ENCODE measurements around the gene ZNF79. TPM values are rescaled to one million over a fixed set of nuclear protein-coding genes. Genes with fewer than 3 reads are reported as not detected.
A peak's percentile ranks its signal among the peaks of the same experiment; 100 is the strongest.

The ZNF79 gene
- 1 to 10 TPM; 2.3 to 2.5 TPM for polyA plus RNA-seq

- H3K9me3 ChIP-seq (ENCODE audit: control insufficient read depth in 2 of 2, insufficient read depth in 1 of 2, low read depth in 1 of 2, low read length in 1 of 2), result no peaks in the 10 kb centered on the region
- peaks cover 0 to 3% of the 10 kb centered on the region in 2 donors for H3K36me3 ChIP-seq (ENCODE audit: control insufficient read depth in 2 of 2, insufficient read depth in 2 of 2, low read length in 1 of 2)
- 0% methylated on average over 54 of the region's 54 CpGs for WGBS, 2 donors
- H3K4me3 ChIP-seq (ENCODE audit: low read depth in 1 of 2, low read length in 2 of 2), result peak within 1 kb of the TSS; percentile 70 to 89
- peak within 1 kb of the TSS; percentile 93 to 96 for H3K27ac ChIP-seq (ENCODE audit: low read depth in 2 of 2, low read length in 1 of 2)
- peaks cover 0 to 8% of the 10 kb centered on the region in 2 donors for H3K4me1 ChIP-seq (ENCODE audit: control insufficient read depth in 2 of 2, insufficient read depth in 2 of 2, low read length in 1 of 2)
- H3K27me3 ChIP-seq (ENCODE audit: control insufficient read depth in 1 of 2, insufficient read depth in 2 of 2, low read length in 2 of 2), result no peaks in the 10 kb centered on the region
Measured at GRCh38 chr9:127423934-127424675, at the start of gene ZNF79. Gene ZNF79, plus strand, starts transcription at chr9:127424382. Its CDS starts 406 bp downstream, at chr9:127424788.

- no peaks in the 10 kb centered on the region for H3K9me3 ChIP-seq (ENCODE audit: control insufficient read depth in 2 of 2, insufficient read depth in 1 of 2, low read depth in 1 of 2, low read length in 1 of 2)
- H3K36me3 ChIP-seq (ENCODE audit: control insufficient read depth in 2 of 2, insufficient read depth in 2 of 2, low read length in 1 of 2), result no peaks in the 10 kb centered on the region
- H3K27me3 ChIP-seq (ENCODE audit: control insufficient read depth in 1 of 2, insufficient read depth in 2 of 2, low read length in 2 of 2), result no peaks in the 10 kb centered on the region
Measured at GRCh38 chr9:127380479-127380878, 43.7 kb upstream of the ZNF79 start.

GRCh38 chr9:127382541-127382940 is 41.6 kb upstream of the ZNF79 start:
- H3K9me3 ChIP-seq (ENCODE audit: control insufficient read depth in 2 of 2, insufficient read depth in 1 of 2, low read depth in 1 of 2, low read length in 1 of 2), result no peaks in the 10 kb centered on the region
- no peak overlapping the region for H3K4me3 ChIP-seq (ENCODE audit: low read depth in 1 of 2, low read length in 2 of 2)
- WGBS, 2 donors, result 80 to 86% methylated on average over 2 of the region's 2 CpGs
- no peaks in the 10 kb centered on the region for H3K36me3 ChIP-seq (ENCODE audit: control insufficient read depth in 2 of 2, insufficient read depth in 2 of 2, low read length in 1 of 2)
- no peaks in the 10 kb centered on the region for H3K27me3 ChIP-seq (ENCODE audit: control insufficient read depth in 1 of 2, insufficient read depth in 2 of 2, low read length in 2 of 2)
- H3K4me1 ChIP-seq (ENCODE audit: control insufficient read depth in 2 of 2, insufficient read depth in 2 of 2, low read length in 1 of 2), result peaks cover 2 to 3% of the 10 kb centered on the region in 2 donors
- H3K27ac ChIP-seq (ENCODE audit: low read depth in 2 of 2, low read length in 1 of 2), result no peak overlapping the region

More at GRCh38 chr9:127380479-127380878, 43.7 kb upstream of the ZNF79 start:
- Histone ChIP-seq H3K4me1 (ENCODE audit: control insufficient read depth in 2 of 2, insufficient read depth in 2 of 2, low read length in 1 of 2) (peaks cover 2 to 3% of the 10 kb centered on the region in 2 donors), H3K4me3 (ENCODE audit: low read depth in 1 of 2, low read length in 2 of 2) (no peak overlapping the region), H3K27ac (ENCODE audit: low read depth in 2 of 2, low read length in 1 of 2) (no peak overlapping the region)
- 96 to 98% methylated on average over 3 of the region's 3 CpGs for WGBS, 2 donors

- H3K27ac ChIP-seq (ENCODE audit: low read depth in 2 of 2, low read length in 1 of 2), result no peak overlapping the region
- H3K4me1 ChIP-seq (ENCODE audit: control insufficient read depth in 2 of 2, insufficient read depth in 2 of 2, low read length in 1 of 2), result peaks cover 2 to 3% of the 10 kb centered on the region in 2 donors
- no peaks in the 10 kb centered on the region for H3K36me3 ChIP-seq (ENCODE audit: control insufficient read depth in 2 of 2, insufficient read depth in 2 of 2, low read length in 1 of 2)
- H3K9me3 ChIP-seq (ENCODE audit: control insufficient read depth in 2 of 2, insufficient read depth in 1 of 2, low read depth in 1 of 2, low read length in 1 of 2), result no peaks in the 10 kb centered on the region
- WGBS, 2 donors, result 69 to 76% methylated on average over 11 of the region's 11 CpGs
- H3K27me3 ChIP-seq (ENCODE audit: control insufficient read depth in 1 of 2, insufficient read depth in 2 of 2, low read length in 2 of 2), result no peaks in the 10 kb centered on the region
- H3K4me3 ChIP-seq (ENCODE audit: low read depth in 1 of 2, low read length in 2 of 2), result no peak overlapping the region
Measured at GRCh38 chr9:127384016-127384730, 40.0 kb upstream of the ZNF79 start.

- H3K9me3 ChIP-seq (ENCODE audit: control insufficient read depth in 2 of 2, insufficient read depth in 1 of 2, low read depth in 1 of 2, low read length in 1 of 2), result no peaks in the 10 kb centered on the region
- H3K27me3 ChIP-seq (ENCODE audit: control insufficient read depth in 1 of 2, insufficient read depth in 2 of 2, low read length in 2 of 2), result no peaks in the 10 kb centered on the region
- no peaks in the 10 kb centered on the region for H3K36me3 ChIP-seq (ENCODE audit: control insufficient read depth in 2 of 2, insufficient read depth in 2 of 2, low read length in 1 of 2)
- 85 to 90% methylated on average over 13 of the region's 13 CpGs for WGBS, 2 donors
- H3K4me1 ChIP-seq (ENCODE audit: control insufficient read depth in 2 of 2, insufficient read depth in 2 of 2, low read length in 1 of 2), result peaks cover 2 to 3% of the 10 kb centered on the region in 2 donors
- no peak overlapping the region for H3K4me3 ChIP-seq (ENCODE audit: low read depth in 1 of 2, low read length in 2 of 2)
- H3K27ac ChIP-seq (ENCODE audit: low read depth in 2 of 2, low read length in 1 of 2), result no peak overlapping the region
Measured at GRCh38 chr9:127384901-127385300, 39.3 kb upstream of the ZNF79 start.

- Histone ChIP-seq H3K27ac (ENCODE audit: low read depth in 2 of 2, low read length in 1 of 2) (no peak overlapping the region), H3K27me3 (ENCODE audit: control insufficient read depth in 1 of 2, insufficient read depth in 2 of 2, low read length in 2 of 2) (no peaks in the 10 kb centered on the region), H3K4me1 (ENCODE audit: control insufficient read depth in 2 of 2, insufficient read depth in 2 of 2, low read length in 1 of 2) (peaks cover 2 to 5% of the 10 kb centered on the region in 2 donors), H3K36me3 (ENCODE audit: control insufficient read depth in 2 of 2, insufficient read depth in 2 of 2, low read length in 1 of 2) (no peaks in the 10 kb centered on the region), H3K4me3 (ENCODE audit: low read depth in 1 of 2, low read length in 2 of 2) (no peak overlapping the region), H3K9me3 (ENCODE audit: control insufficient read depth in 2 of 2, insufficient read depth in 1 of 2, low read depth in 1 of 2, low read length in 1 of 2) (no peaks in the 10 kb centered on the region)
- 79 to 83% methylated on average over 4 of the region's 4 CpGs for WGBS, 2 donors
Measured at GRCh38 chr9:127386249-127386648, 37.9 kb upstream of the ZNF79 start.

- WGBS, 2 donors, result 91 to 95% methylated on average over 10 of the region's 10 CpGs
- peaks cover 2 to 5% of the 10 kb centered on the region in 2 donors for H3K4me1 ChIP-seq (ENCODE audit: control insufficient read depth in 2 of 2, insufficient read depth in 2 of 2, low read length in 1 of 2)
Measured at GRCh38 chr9:127386981-127387380, 37.2 kb upstream of the ZNF79 start.

GRCh38 chr9:127388037-127388855 is 35.9 kb upstream of the ZNF79 start:
- Histone ChIP-seq H3K4me3 (ENCODE audit: low read depth in 1 of 2, low read length in 2 of 2) (no peak overlapping the region), H3K9me3 (ENCODE audit: control insufficient read depth in 2 of 2, insufficient read depth in 1 of 2, low read depth in 1 of 2, low read length in 1 of 2) (no peaks in the 10 kb centered on the region), H3K36me3 (ENCODE audit: control insufficient read depth in 2 of 2, insufficient read depth in 2 of 2, low read length in 1 of 2) (no peaks in the 10 kb centered on the region), H3K27me3 (ENCODE audit: control insufficient read depth in 1 of 2, insufficient read depth in 2 of 2, low read length in 2 of 2) (no peaks in the 10 kb centered on the region), H3K27ac (ENCODE audit: low read depth in 2 of 2, low read length in 1 of 2) (no peak overlapping the region), H3K4me1 (ENCODE audit: control insufficient read depth in 2 of 2, insufficient read depth in 2 of 2, low read length in 1 of 2) (peaks cover 0 to 5% of the 10 kb centered on the region in 2 donors)
- WGBS, 2 donors, result 41 to 46% methylated on average over 10 of the region's 10 CpGs

More at GRCh38 chr9:127386981-127387380, 37.2 kb upstream of the ZNF79 start:
- Histone ChIP-seq H3K9me3 (ENCODE audit: control insufficient read depth in 2 of 2, insufficient read depth in 1 of 2, low read depth in 1 of 2, low read length in 1 of 2) (no peaks in the 10 kb centered on the region), H3K27ac (ENCODE audit: low read depth in 2 of 2, low read length in 1 of 2) (no peak overlapping the region), H3K36me3 (ENCODE audit: control insufficient read depth in 2 of 2, insufficient read depth in 2 of 2, low read length in 1 of 2) (no peaks in the 10 kb centered on the region), H3K4me3 (ENCODE audit: low read depth in 1 of 2, low read length in 2 of 2) (no peak overlapping the region), H3K27me3 (ENCODE audit: control insufficient read depth in 1 of 2, insufficient read depth in 2 of 2, low read length in 2 of 2) (no peaks in the 10 kb centered on the region)

- H3K4me3 ChIP-seq (ENCODE audit: low read depth in 1 of 2, low read length in 2 of 2), result no peak overlapping the region
- H3K4me1 ChIP-seq (ENCODE audit: control insufficient read depth in 2 of 2, insufficient read depth in 2 of 2, low read length in 1 of 2), result peaks cover 0 to 5% of the 10 kb centered on the region in 2 donors
- H3K27ac ChIP-seq (ENCODE audit: low read depth in 2 of 2, low read length in 1 of 2), result no peak overlapping the region
- H3K27me3 ChIP-seq (ENCODE audit: control insufficient read depth in 1 of 2, insufficient read depth in 2 of 2, low read length in 2 of 2), result no peaks in the 10 kb centered on the region
- H3K36me3 ChIP-seq (ENCODE audit: control insufficient read depth in 2 of 2, insufficient read depth in 2 of 2, low read length in 1 of 2), result no peaks in the 10 kb centered on the region
- 49 to 53% methylated on average over 6 of the region's 6 CpGs for WGBS, 2 donors
- no peaks in the 10 kb centered on the region for H3K9me3 ChIP-seq (ENCODE audit: control insufficient read depth in 2 of 2, insufficient read depth in 1 of 2, low read depth in 1 of 2, low read length in 1 of 2)
Measured at GRCh38 chr9:127388856-127389238, 35.3 kb upstream of the ZNF79 start.

Data from esophagus (tissue), 2 donors.